Daoy (cell line): ENCODE measurements around the gene ALG10B. TPM values are rescaled to one million over a fixed set of nuclear protein-coding genes. Genes with fewer than 3 reads are reported as not detected.
A peak's percentile ranks its signal among the peaks of the same experiment; 100 is the strongest.
"Not testable (repeated sequence)": the region's sequence is repeated elsewhere in the genome, so short reads cannot be mapped to it uniquely, and the experiment has no call there.

ENCODE experiments used
- DNase-seq: peaks from one replicate; pipeline ENCODE4 v3.0.0-alpha.2; 2015; ENCODE audit warnings: low read depth
- total RNA-seq: library from RNA; depleted of rRNA; stranded (reverse); fragments of >200 nt; shearing (Covaris generic); gene quantifications from 2 replicates; pipeline ENCODE4 v1.2.3, GENCODE V29; 2014; rRNA removed

Gene ALG10B
- total RNA-seq = 3.0 and 4.0 TPM in 2 replicates

GRCh38 chr12:38316391-38317129 lies at the start of gene ALG10B:
Gene ALG10B (plus strand): TSS chr12:38316774. CDS start chr12:38316894, 120 bp downstream.
- DNase-seq = peak; percentile 95

DNA sequence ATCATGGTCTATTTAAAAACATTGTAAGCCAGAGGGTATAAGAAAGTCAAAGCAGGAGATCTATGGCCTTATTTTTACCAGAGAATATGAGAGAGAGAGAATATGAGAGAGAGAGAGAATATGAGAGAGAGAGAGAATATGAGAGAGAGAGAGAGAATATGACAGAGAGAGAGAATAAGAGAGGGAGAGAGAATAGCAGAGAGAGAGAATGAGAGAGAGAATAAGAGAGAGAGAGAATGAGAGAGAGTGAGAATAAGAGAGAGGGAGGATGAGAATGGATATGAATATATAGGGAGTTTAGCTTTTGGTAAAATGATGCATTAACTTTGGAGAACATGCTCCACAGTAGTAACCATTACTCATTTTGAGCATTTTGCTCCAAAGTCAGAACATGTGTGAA lies 48.0 kb upstream of the ALG10B start:
- DNase-seq = no peak

- DNase-seq = no peak
Measured at GRCh38 chr12:38269897-38270296, 46.7 kb upstream of the ALG10B start.

- DNase-seq = no peak
Measured at GRCh38 chr12:38279756-38280155, 36.8 kb upstream of the ALG10B start.

DNA sequence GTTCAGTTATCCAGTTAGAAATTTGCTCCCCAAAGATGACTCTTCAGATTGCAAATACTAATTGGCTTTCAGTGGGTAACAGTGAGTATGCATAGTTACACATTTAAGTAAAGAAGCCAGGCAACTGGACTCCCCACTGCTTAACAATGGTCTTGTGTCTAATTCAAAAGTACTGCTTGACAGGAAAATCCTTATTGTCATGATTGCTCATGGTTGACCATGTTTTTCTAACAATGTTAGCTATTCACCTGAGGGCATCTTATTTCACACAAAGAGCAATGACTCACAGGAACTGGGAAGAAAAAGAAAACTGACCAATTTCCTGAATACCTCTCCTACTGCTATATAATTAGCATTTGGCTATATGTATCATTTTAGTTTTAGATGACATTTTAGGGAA lies 33.7 kb upstream of the ALG10B start:
- DNase-seq = peak; percentile 19

GRCh38 chr12:38289396-38289795 lies 27.2 kb upstream of the ALG10B start:
- DNase-seq = no peak

- DNase-seq = no peak
Measured at GRCh38 chr12:38291160-38291559, 25.4 kb upstream of the ALG10B start.

DNA sequence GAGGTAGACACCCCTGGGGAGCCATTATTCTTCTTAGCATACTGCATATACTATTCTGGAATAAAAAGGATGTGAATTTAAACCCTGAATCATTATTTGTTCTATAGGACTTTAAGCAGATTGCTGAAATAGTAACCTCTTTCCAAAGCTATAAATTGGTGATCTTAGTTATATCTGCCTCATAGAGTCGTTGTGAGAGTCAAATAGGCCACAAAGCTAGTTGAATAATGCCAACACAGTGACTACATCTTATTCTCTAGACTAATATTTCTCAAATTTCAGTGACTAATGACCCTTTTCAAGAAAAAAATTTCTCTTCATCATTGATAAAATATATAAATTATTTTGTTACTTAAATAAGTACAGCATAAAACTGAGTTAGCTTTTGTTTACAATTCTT lies 13.6 kb upstream of the ALG10B start:
- not testable (repeated sequence) for DNase-seq

GRCh38 chr12:38321966-38322365 lies 5.4 kb downstream of the ALG10B start:
- not testable (repeated sequence) for DNase-seq

DNA sequence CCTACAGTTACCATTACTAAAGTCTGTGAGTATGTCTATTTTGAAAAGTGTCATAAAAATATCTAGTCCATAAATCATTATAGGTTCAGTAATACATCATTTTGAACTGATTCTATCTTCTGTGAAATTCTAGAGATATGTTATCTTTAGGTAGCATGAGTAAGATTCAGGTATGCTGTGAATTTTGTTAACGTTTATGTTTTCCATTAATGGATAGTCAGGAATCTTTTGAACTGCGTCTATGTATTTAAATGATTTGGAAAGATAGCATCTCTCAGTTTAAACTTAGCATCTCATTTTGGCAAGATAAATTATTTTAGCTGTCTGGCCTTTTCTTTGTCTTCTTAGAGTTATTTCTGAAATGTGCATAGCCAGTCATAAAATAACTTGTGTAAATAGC lies 8.3 kb downstream of the ALG10B start:
- no peak for DNase-seq

GRCh38 chr12:38327356-38327755 lies 10.8 kb downstream of the ALG10B start:
- DNase-seq = no peak

- DNase-seq = peak; percentile 17
Measured at GRCh38 chr12:38328306-38328895, 11.8 kb downstream of the ALG10B start.

- not testable (repeated sequence) for DNase-seq
Measured at GRCh38 chr12:38330414-38330813, 13.8 kb downstream of the ALG10B start.

GRCh38 chr12:38332814-38333213 lies 16.2 kb downstream of the ALG10B start:
- no peak for DNase-seq

GRCh38 chr12:38342444-38342843 lies 25.9 kb downstream of the ALG10B start:
- DNase-seq = no peak

- not testable (repeated sequence) for DNase-seq
Measured at GRCh38 chr12:38343256-38343655, 26.7 kb downstream of the ALG10B start.

DNA sequence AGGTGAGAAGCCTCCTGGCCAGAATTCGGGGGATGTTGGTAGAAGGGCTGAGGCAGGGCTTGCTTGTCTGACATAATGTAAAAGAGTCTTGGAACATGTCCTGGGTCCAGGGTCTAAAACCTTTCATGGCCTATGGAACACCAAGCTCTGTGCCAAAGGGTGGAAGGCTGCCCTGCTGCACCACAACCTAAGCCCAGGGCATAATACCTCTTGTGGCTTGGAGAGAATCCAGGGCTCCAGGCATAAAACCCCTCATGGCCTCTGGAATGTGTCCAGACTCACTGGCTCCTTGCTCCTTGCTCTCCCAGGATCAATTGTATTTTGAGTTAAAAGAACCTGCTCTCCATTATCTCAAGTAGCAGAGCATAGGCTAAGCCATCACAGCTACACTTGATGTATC lies 27.3 kb downstream of the ALG10B start:
- not testable (repeated sequence) for DNase-seq

GRCh38 chr12:38350342-38351174 lies 34.0 kb downstream of the ALG10B start:
- no peak for DNase-seq

DNA sequence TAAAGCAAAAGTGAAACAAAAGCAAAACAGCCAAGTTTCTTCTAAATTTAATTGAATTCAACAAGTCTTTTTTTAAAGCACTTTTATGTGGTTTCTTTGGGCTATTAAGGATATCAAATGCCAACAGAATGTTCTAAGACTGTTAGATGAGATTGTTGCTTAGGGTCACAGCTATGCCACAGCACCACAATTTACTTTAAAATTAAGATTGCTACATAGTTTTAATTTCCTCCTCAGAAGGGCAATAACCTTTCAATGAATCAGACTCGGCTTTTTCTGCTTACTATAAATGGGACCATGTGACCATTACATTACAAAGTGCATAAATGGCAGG lies 34.6 kb downstream of the ALG10B start:
- not testable (repeated sequence) for DNase-seq

DNA sequence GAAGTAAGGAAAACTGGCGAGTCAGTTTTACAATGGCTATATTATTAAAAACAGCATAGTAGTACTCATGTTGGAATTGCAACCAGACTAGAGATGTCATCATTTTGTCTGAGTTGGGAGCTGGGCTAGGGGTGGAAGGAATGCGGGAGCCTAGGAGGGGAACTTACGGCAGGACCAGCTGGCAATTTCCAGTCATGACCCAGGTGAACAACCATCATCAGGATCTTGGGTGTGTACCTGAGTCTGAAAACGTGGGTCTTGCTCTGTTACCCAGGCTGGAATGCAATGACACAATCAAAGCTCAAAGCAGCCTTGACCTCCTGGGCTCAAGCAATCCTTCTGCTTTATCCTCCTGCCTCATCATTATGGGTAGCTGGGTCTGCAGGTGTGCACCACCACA lies 50.9 kb downstream of the ALG10B start:
- DNase-seq = no peak

- no peak for DNase-seq
Measured at GRCh38 chr12:38370311-38370710, 53.7 kb downstream of the ALG10B start.

- DNase-seq = no peak
Measured at GRCh38 chr12:38373784-38374183, 57.2 kb downstream of the ALG10B start.

GRCh38 chr12:38374751-38375150 lies 58.2 kb downstream of the ALG10B start:
- no peak for DNase-seq
